HepG2 (cell line): ENCODE results near the gene DBN1. TPM values are rescaled to one million over a fixed set of nuclear protein-coding genes. Genes with fewer than 3 reads are reported as not detected.
A peak's percentile ranks its signal among the peaks of the same experiment; 100 is the strongest.

Experiments used
- AFF4 ChIP-seq: sonication (generic); formaldehyde crosslinking; IDR thresholded peaks from 2 replicates; pipeline ENCODE4 v1.4.0; 2020; ENCODE audit warnings: missing genetic modification reagents
- AGO2 ChIP-seq: fragments of 200-400 bp; formaldehyde crosslinking; optimal IDR thresholded peaks from 2 replicates; pipeline ENCODE3; 2017; ENCODE audit warnings: mild to moderate bottlenecking, low read depth, low read length, moderate library complexity
- HOXD1 ChIP-seq: sonication (generic); formaldehyde crosslinking; IDR thresholded peaks from 2 replicates; pipeline ENCODE4 v1.5.0; 2020; ENCODE audit warnings: missing genetic modification reagents
- NCOA2 ChIP-seq: sonication (generic); formaldehyde crosslinking; IDR thresholded peaks from 2 replicates; pipeline ENCODE4 v1.8.0; 2022; ENCODE audit warnings: inconsistent platforms
- NFRKB ChIP-seq: fragments of 450-650 bp; IDR thresholded peaks from 2 replicates; pipeline ENCODE4 v1.6.1; 2017
- RBFOX2 ChIP-seq: fragments of 200-400 bp; formaldehyde crosslinking; IDR thresholded peaks from 2 replicates; pipeline ENCODE4 v1.6.1; 2017; ENCODE audit warnings: low read depth, mild to moderate bottlenecking, low read length
- ZFY ChIP-seq: sonication (generic); formaldehyde crosslinking; IDR thresholded peaks from 2 replicates; pipeline ENCODE4 v1.4.0; 2020; ENCODE audit warnings: missing genetic modification reagents
- ZFYVE20 ChIP-seq: sonication (generic); formaldehyde crosslinking; IDR thresholded peaks from 2 replicates; pipeline ENCODE4 v1.8.0; 2023; ENCODE audit warnings: low read depth, mild to moderate bottlenecking, moderate library complexity, missing genetic modification reagents, borderline replicate concordance
- ZNF326 ChIP-seq: sonication (generic); formaldehyde crosslinking; IDR thresholded peaks from 2 replicates; pipeline ENCODE4 v1.4.0; 2020; ENCODE audit warnings: missing genetic modification reagents, borderline replicate concordance
- ZNF333 ChIP-seq: sonication (generic); formaldehyde crosslinking; IDR thresholded peaks from 2 replicates; pipeline ENCODE4 v1.4.0; 2020; ENCODE audit warnings: mild to moderate bottlenecking, missing genetic modification reagents, borderline replicate concordance
- ZNF562 ChIP-seq: sonication (generic); formaldehyde crosslinking; IDR thresholded peaks from 2 replicates; pipeline ENCODE4 v1.8.0; 2022; ENCODE audit warnings: missing genetic modification reagents, borderline replicate concordance
- ZNF615 ChIP-seq: sonication (generic); formaldehyde crosslinking; IDR thresholded peaks from 2 replicates; pipeline ENCODE4 v1.5.0; 2020; ENCODE audit warnings: mild to moderate bottlenecking, missing genetic modification reagents, borderline replicate concordance
- ZNF652 ChIP-seq: IDR thresholded peaks from 2 replicates; pipeline ENCODE4 v1.6.1; 2016; ENCODE audit warnings: low read depth, borderline replicate concordance
- ZNF709 ChIP-seq: sonication (generic); formaldehyde crosslinking; IDR thresholded peaks from 2 replicates; pipeline ENCODE4 v1.5.0; 2020; ENCODE audit warnings: mild to moderate bottlenecking, missing genetic modification reagents
- polyA plus RNA-seq, 8 experiments: library from polyadenylated mRNA; depleted of rRNA in 3 of 8; stranded (reverse) in 7 of 8; unstranded in 1 of 8; fragments of >200 nt; fragmentation: Illumina TruSeq in 4 of 8; extraction: Trizol in 4 of 8; gene quantifications; 2 replicates each; pipeline versions ENCODE4 v1.2.1 to v1.2.3, GENCODE V29; 2011 to 2016; ENCODE audit warnings: low read depth in 4 of 8, missing spikeins in 1 of 8, mixed read lengths in 1 of 8; ENCODE audit not compliant: insufficient read depth in 1 of 8
- total RNA-seq, 5 experiments: library from RNA; depleted of rRNA; stranded (reverse); fragments of >200 nt; fragmentation: Illumina TruSeq; extraction: Trizol; gene quantifications; 2 replicates each; pipeline ENCODE4 v1.2.3, GENCODE V29; 2016; ENCODE audit warnings: low read depth in 1 of 5
- TF ChIP-seq, protein P1 (sequence below): sonication (generic); formaldehyde crosslinking; IDR thresholded peaks from 2 replicates; pipeline ENCODE4 v1.5.0; 2020; ENCODE audit warnings: missing genetic modification reagents
- TF ChIP-seq, protein P2 (sequence below): sonication (generic); formaldehyde crosslinking; IDR thresholded peaks from 2 replicates; pipeline ENCODE4 v1.5.0; 2020; ENCODE audit warnings: missing genetic modification reagents

The DBN1 gene
- total and polyA plus RNA-seq, 2 of the 13 experiments (the other 11 are each of a cell fraction or from before 2014, with no cell fraction given) = 27.0 to 37.3 TPM

DNA sequence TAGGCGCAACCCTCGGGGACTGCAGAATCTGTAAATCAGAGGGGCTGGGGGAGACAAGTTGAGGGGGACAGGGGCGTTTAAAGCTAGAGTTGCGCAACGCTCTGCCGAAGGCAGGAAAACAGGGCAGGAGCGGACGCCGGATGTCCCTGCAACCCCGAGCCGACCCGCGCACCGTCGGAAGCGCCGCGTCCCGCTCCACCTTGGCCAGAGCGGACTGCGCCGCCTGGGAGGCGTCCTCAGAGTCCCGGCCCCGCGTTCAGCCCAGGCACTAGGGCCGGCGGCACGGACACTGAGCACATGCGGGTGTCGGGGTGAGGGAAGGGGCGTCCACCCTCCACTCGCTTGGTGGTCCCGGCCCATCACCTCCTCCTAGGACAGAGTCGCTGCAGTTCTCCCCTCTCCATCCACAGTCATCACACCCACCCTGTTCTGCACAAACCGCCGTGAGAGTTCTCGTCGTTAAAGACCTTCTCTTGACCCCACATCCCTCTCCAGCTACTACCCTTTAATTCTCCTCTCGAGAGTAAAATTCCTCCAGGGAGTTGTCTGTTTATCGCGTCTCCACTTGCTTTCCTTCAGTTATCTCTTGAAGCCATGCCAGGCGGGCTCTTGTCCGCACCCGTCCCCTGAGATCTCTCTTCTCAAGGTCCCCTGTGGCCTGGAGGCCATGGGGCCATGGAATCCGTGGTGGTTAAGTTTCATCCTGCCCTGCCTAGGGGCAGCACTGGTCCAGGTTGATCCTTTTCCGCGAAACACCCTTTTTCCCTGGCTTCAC, 24.8 kb upstream of the DBN1 start (continued):
- TF ChIP-seq, protein P1, sequence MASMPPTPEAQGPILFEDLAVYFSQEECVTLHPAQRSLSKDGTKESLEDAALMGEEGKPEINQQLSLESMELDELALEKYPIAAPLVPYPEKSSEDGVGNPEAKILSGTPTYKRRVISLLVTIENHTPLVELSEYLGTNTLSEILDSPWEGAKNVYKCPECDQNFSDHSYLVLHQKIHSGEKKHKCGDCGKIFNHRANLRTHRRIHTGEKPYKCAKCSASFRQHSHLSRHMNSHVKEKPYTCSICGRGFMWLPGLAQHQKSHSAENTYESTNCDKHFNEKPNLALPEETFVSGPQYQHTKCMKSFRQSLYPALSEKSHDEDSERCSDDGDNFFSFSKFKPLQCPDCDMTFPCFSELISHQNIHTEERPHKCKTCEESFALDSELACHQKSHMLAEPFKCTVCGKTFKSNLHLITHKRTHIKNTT = no peak
- no peak for TF ChIP-seq ZNF562
- TF ChIP-seq ZNF333 (CRISPR knock-in tag) = no peak
- TF ChIP-seq NCOA2 (CRISPR knock-in tag) = peak; percentile 8; the same call in 1 of the 2 replicates
- TF ChIP-seq ZNF652 (CRISPR knock-in tag) = no peak
- TF ChIP-seq ZNF615 (CRISPR knock-in tag) = no peak
- TF ChIP-seq, protein P2, sequence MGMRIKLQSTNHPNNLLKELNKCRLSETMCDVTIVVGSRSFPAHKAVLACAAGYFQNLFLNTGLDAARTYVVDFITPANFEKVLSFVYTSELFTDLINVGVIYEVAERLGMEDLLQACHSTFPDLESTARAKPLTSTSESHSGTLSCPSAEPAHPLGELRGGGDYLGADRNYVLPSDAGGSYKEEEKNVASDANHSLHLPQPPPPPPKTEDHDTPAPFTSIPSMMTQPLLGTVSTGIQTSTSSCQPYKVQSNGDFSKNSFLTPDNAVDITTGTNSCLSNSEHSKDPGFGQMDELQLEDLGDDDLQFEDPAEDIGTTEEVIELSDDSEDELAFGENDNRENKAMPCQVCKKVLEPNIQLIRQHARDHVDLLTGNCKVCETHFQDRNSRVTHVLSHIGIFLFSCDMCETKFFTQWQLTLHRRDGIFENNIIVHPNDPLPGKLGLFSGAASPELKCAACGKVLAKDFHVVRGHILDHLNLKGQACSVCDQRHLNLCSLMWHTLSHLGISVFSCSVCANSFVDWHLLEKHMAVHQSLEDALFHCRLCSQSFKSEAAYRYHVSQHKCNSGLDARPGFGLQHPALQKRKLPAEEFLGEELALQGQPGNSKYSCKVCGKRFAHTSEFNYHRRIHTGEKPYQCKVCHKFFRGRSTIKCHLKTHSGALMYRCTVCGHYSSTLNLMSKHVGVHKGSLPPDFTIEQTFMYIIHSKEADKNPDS (CRISPR knock-in tag) = 0 out of 2 replicates have a peak, but pooled peaks have one; percentile 8
- TF ChIP-seq ZFYVE20 (CRISPR knock-in tag) = no peak
- TF ChIP-seq RBFOX2 = no peak
- 0 out of 2 replicates have a peak, but pooled peaks have one; percentile 8 for TF ChIP-seq ZNF709 (CRISPR knock-in tag)
- no peak for TF ChIP-seq ZFY (CRISPR knock-in tag)
- 0 out of 2 replicates have a peak, but pooled peaks have one; percentile 7 for TF ChIP-seq HOXD1 (CRISPR knock-in tag)
- no peak for TF ChIP-seq NFRKB
- no peak for TF ChIP-seq AGO2
- no peak for TF ChIP-seq AFF4
- no peak for TF ChIP-seq ZNF326 (CRISPR knock-in tag)
